Smooth muscle cell of the brain vasculature (primary cell): ENCODE measurements around the gene M1AP.

Source experiments
- DNase-seq: peaks from one replicate; pipeline ENCODE4 v3.0.0-alpha.2; 2012; ENCODE audit warnings: low read depth, low spot score

Gene M1AP

DNA sequence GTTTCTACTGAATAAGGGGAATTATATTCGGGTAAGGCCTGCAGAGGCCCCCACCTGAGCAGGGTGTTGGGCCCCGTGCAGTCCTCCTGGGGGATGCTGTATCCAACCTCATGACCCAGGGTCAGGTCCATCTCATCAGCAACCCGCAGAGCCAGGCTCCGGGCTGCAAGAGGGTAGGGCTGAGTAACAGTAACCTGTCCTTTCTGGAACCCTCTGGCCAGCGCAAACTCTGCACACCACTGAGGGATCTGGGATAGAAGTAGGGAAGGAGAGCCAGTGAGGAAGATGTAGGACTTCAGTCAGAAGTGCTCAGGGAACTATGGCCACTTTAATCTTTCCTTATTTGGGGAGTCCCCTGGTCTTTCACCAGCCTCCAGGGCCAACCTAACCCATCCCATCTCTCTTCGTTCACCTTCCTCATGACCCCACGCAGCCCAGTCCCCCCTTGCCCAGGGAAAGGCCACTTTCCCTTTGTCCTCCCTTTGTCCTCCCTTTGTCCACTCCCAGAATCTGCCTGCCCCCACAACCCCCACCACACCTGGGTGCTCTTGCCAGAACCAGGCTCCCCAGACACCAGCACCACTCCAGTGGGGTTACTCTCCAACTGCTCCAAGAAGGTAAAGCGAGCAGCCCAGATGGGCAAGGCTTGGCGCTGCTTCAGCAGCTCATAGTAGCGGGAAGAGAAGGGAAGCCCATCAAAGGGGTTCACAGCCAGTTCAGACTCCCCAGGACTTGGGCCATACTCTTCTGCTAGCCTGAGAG lies 123.0 kb downstream of the M1AP start:
- DNase-seq, result no peak

GRCh38 chr2:74524005-74524404 lies 124.1 kb downstream of the M1AP start:
- no peak for DNase-seq

GRCh38 chr2:74522516-74522915 lies 125.6 kb downstream of the M1AP start:
- DNase-seq, result no peak

- DNase-seq, result no peak
Observed at GRCh38 chr2:74516650-74517049, 131.5 kb downstream of the M1AP start.

DNA sequence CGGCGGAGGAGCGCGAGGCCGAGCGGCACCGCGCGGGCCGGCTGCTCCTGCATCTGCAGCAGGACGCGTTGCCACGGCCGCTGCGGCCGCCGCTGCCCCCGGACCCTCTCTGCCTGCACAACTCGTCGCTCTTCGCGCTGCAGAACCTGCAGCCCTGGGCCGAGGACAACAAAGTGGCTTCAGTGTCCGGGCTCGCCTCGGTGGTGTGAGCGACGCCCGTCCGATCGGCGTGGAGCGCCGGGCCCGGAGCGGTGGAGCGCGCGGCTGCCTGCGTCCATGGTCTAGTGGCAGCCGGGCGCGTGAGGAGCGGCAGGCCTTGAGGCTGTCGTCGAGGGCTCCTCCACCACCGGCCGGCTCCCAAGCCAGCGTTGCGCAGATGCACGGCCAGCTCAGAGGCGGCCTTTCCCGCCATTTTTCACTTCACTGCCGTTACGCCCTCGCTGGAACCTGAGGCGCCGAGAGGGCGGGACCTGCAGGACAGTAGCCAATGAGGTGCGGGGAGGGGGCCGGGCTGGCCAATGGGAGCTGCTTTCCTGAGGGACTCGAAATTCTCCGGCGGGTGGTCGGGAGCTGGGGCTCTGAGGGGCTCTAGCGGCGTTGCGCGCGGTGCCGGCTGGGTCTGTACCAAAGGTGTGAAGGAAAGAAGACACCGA lies 132.0 kb downstream of the M1AP start:
- DNase-seq, result no peak

GRCh38 chr2:74515271-74515980 lies 132.7 kb downstream of the M1AP start:
- no peak for DNase-seq

- DNase-seq, result no peak
Observed at GRCh38 chr2:74514368-74515270, 133.5 kb downstream of the M1AP start, which contains the start of gene TLX2. TLX2 (plus strand) TSS chr2:74514450; CDS start chr2:74514807, 357 bp downstream.

GRCh38 chr2:74513605-74514367 lies 134.3 kb downstream of the M1AP start:
- DNase-seq, result no peak

DNA sequence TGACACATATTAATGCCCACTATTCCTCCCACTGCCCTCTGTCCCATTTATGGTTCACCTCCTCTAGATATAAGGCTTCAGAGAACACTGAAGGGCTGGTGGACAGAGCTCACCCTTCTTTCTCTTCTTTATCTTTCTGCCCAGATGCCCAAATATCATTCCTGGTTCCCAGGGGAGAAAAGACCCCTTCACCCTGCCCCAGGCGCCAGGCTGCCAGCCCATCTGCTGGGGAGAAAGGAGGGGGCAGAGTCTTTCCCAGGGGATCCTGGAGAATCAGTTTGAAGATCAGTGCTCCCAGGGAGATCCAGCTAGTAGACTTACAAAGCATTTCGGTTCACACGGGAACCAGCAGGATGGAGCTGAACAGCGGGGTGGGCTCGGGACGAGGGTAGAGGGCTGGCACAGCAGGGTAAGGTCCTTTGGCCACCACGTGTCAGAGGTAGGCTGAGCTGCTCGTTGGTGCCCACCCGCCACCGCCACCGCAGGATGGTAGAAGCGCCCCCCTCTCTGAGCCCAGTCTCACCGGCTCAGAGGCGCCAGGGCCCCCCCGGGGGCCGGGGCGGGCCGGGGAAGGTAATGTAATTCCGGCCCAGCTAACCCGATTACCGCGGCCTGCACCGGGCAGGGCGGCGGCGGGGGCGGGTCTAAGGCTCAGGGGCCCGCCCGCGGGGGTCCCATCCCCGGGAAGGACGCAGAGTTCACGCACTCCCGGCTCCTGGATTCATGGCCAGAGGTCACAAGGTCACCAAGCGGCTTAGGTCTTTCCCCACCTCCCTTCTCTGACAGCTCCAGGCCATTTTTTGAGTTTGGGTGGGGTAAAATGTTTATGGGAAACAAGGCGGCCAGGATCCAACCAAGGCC lies 135.2 kb downstream of the M1AP start:
- DNase-seq, result no peak

GRCh38 chr2:74511104-74511989 lies 136.8 kb downstream of the M1AP start:
- no peak for DNase-seq

- no peak for DNase-seq
Observed at GRCh38 chr2:74510272-74510671, 137.9 kb downstream of the M1AP start.

DNA sequence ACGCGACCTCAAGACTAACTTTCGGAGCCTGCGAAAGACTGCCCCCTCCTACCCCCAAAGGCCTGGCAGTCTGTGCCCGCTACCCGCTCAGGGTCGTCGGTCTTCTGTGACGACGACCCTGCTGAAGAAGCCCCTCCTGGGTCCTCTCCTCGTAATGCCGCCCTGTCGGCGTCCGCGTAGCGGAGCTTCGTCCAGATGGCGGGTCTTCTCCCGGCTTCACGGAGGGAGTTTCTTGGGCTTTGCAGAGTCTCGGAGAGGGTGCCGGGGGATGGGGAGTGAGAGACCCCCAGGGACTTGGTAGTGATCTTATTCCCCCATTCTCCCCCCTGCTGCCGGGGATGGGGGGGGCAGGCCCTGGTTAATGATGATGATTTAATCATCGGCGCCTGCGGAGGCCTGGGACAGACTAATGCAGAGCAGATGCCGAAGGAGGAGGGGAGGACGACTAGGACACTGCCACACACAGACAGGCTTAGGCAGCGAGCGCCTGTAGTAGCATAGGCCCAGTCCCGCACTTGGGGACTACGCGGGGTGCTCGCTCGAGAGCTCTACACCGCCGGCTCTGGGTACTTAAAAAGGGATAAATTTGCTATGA lies 140.1 kb downstream of the M1AP start:
- no peak for DNase-seq
